ENCODE data around the gene LGALS4. TPM values are rescaled to one million over a fixed set of nuclear protein-coding genes. Genes with fewer than 3 reads are reported as not detected.
"Not testable (repeated sequence)": the region's sequence is repeated elsewhere in the genome, so short reads cannot be mapped to it uniquely, and the experiment has no call there.

Gene LGALS4
- total RNA-seq, 1 donor from 2014 or later, result 0.47 TPM

DNA sequence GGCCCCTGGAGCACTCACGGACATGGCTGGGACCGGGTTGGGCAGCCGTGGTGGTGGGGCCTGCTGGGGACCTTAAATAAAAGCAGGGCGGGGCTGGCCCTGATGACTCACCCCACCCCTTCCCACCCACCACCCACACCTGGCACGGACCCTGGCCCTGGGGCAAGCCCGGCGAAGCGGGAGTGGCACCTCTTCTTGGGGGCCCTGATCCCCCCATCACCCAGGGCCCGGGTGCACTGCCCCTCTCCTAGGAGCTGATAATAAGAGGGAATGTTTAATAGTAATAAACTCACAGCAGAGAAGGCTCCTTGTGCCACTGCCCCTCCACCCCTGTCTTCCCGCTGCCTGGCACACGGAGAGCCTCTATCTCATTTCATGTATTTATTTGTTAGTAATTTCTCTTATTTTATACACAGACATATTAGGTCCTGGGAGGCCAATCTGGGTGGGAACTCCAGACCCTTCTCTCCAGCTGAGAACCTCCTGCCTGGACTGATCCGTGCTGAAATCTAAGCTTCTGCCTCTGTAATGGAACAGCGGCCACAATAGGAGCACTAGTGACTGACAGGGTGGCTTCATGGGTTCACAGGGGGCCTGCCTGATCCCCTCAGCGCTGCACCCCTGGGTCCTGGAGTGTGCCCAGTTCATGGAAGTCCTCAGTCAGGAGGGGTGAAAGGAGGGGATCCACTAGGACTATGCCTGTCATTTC, 39.1 kb downstream of the LGALS4 start, which contains the start of gene LGALS7:
Gene LGALS7, minus strand, starts transcription at position 49 of the 709 bp plus-strand sequence. Its CDS starts 25 bp downstream, at position 24.
- DNase-seq (ENCODE audit: extremely low read depth, low read depth, low spot score), result no peak

- not testable (repeated sequence) for DNase-seq (ENCODE audit: extremely low read depth, low read depth, low spot score)
These were observed 41.2 kb downstream of the LGALS4 start for GRCh38 chr19:38771569-38771968.

DNA sequence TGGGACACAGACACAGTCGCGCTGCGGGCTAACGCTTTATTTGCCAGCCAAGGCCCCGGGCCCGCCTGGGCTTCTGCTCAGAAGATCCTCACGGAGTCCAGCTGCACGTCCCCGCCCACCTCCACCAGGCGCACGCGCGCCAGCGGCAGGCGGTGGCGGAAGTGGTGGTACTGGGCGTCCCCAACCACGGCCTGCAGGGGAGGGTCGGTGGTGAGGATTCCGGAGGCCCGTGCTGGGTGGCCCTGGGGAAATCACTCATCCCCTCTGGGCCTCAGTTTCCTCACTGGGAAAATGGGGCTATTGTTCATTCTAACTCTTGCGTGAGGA, 41.8 kb downstream of the LGALS4 start:
- not testable (repeated sequence) for DNase-seq (ENCODE audit: extremely low read depth, low read depth, low spot score)

DNA sequence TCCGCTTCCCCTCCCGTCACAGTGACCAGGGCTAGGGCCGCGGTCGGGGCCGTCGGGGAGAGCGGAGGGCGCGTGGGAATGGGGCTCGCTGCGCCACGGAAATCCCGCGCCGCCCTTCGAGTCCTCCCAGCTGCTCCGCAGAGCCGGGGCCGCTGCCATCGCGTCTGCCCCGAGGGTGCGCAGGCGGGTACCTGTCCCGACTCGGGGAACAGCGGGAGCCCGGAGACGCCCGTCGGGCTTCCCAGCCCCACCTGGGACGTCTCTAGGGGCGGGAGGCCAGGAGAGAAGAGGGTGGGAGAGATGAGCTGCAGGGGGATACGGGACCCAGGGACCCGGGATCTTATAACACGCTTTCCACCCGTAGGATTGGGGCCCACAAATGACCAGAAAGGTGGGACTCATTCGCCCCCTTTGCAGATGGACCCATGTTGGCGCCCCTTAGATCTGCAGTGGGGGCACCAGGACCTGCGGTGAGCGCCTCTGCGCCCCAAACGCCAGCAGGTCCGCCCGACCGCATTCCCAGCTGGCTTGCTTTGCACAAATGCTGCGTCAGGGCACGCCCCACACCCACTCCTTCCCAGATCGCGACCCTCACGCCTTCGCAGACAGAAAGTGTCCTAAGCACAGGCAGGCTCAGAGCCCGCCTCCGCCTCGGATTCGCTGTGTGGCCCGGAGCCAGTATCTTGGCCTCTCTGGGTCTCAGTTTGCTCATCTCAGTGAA, 42.4 kb downstream of the LGALS4 start:
- not testable (repeated sequence) for DNase-seq (ENCODE audit: extremely low read depth, low read depth, low spot score)

DNA sequence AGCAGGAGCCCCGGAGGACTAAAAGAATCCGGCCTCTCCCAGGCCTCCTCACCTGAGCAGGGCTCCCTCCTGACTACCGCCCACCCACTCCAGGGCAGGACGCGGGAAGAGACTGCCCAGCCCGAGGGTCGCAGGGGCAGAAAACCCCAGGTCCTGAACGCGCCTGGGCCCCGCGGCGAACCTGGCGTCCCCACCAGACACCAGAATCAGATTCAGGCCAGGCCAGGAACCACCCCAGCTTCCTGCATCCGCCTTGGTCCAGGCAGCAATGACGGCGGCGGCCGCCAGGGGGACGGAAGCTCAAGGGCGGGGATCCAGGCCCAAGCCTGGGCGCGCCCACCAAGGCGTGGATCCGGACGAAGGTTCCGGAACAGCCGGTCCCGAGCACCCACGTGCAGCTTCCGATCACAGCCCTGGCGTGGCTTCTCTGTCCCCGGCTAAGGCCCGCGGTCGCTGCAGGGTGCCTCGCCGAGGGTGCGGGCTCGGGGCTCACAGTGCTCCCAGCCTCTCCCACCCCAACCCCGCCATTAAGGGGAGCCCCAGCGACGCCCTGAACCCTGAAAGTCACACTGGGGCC, 43.0 kb downstream of the LGALS4 start:
- DNase-seq (ENCODE audit: extremely low read depth, low read depth, low spot score), result peak; percentile 9

DNA sequence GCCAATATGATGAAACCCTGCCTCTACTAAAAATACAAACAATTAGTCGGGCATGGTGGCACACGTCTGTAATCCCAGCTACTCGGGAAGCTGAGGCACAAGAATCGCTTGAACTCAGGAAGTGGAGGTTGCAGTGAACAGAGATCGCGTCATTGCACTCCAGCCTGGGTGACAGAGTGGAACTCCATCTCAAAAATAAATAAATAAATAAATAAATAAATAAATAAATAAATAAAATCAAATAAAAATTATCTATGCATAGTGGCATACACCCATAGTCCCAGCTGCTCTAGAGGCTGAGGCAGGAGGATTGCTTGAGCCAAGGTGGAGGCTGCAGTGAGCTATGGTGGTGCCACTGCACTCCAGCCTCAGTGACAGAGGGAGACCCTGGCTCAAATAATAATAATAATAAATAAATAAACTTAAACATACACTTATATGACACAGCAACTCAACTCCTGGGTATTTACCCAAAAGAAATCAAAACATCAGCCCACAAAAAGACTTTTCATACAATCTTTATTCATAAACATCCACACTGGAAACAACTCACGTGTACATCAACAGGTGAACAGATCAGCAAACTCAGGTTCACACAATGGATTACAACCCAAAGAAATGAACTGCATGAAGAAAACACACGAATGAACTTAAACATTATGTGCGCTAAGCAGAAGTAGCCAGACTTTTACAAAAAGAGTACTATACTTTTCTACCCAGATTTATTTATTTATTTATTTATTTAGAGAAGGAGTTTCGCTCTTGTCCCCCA, 46.3 kb downstream of the LGALS4 start:
- DNase-seq (ENCODE audit: extremely low read depth, low read depth, low spot score), result no peak

- no peak for DNase-seq (ENCODE audit: extremely low read depth, low read depth, low spot score)
These were observed 47.5 kb downstream of the LGALS4 start for GRCh38 chr19:38765214-38765613.

- DNase-seq (ENCODE audit: extremely low read depth, low read depth, low spot score), result no peak
These were observed 48.9 kb downstream of the LGALS4 start for GRCh38 chr19:38763795-38764220.

GRCh38 chr19:38761884-38762389, 50.8 kb downstream of the LGALS4 start:
- not testable (repeated sequence) for DNase-seq (ENCODE audit: extremely low read depth, low read depth, low spot score)

- not testable (repeated sequence) for DNase-seq (ENCODE audit: extremely low read depth, low read depth, low spot score)
These were observed 51.8 kb downstream of the LGALS4 start for GRCh38 chr19:38760805-38761517.

GRCh38 chr19:38759590-38760003, 53.1 kb downstream of the LGALS4 start:
- no peak for DNase-seq (ENCODE audit: extremely low read depth, low read depth, low spot score)

DNA sequence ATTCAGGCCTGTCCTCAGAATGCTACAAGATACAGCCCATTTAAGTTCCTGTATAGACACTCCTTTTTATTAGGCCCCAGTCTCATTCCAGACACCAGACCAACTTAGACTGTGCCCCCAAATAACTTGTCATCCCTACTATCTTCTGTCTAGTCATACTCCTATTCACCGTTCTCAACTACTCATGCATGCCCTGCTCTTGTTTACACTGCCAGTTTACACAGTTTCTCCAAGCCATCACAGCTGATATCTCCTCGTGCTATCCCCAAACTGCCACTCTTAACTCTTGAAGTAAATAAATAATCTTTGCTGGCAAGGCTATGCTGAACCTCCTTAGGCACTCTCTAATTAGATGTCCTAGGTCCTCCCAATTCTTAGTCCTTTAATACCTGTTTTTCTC, 58.5 kb downstream of the LGALS4 start:
- not testable (repeated sequence) for DNase-seq (ENCODE audit: extremely low read depth, low read depth, low spot score)

GRCh38 chr19:38753783-38754182, 59.0 kb downstream of the LGALS4 start:
- not testable (repeated sequence) for DNase-seq (ENCODE audit: extremely low read depth, low read depth, low spot score)

Other genes with a start within 250 kb of the LGALS4 start
- 0.39 TPM in 1 of 2 replicates, not detected in the other for gene MAP4K1, start 195.0 kb downstream of the LGALS4 start, total RNA-seq
- gene EIF3K, start 193.8 kb downstream of the LGALS4 start, total RNA-seq, result 392 and 501 TPM in 2 replicates
- 697 and 882 TPM in 2 replicates for gene ACTN4, start 165.3 kb downstream of the LGALS4 start, total RNA-seq
- gene CAPN12, start 68.5 kb downstream of the LGALS4 start, total RNA-seq, result 0.34 and 0.93 TPM in 2 replicates
- gene LGALS7, start 39.4 kb downstream of the LGALS4 start, total RNA-seq, result not detected in 2 replicates
- gene LGALS7B, start 23.7 kb downstream of the LGALS4 start, total RNA-seq, result not detected in 2 replicates
- 48.6 and 52.1 TPM in 2 replicates for gene ECH1, start 18.8 kb upstream of the LGALS4 start, total RNA-seq
- 218 and 237 TPM in 2 replicates for gene HNRNPL, start 37.0 kb upstream of the LGALS4 start, total RNA-seq
- gene RINL, start 65.3 kb upstream of the LGALS4 start, total RNA-seq, result 3.3 and 5.8 TPM in 2 replicates
- gene SIRT2, start 86.7 kb upstream of the LGALS4 start, total RNA-seq, result 96.2 and 101 TPM in 2 replicates
- gene NFKBIB, start 87.0 kb upstream of the LGALS4 start, total RNA-seq, result 19.5 and 36.9 TPM in 2 replicates
- not detected in 2 replicates for gene CCER2, start 99.2 kb upstream of the LGALS4 start, total RNA-seq
- gene SARS2, start 117.8 kb upstream of the LGALS4 start, total RNA-seq, result 21.8 and 26.6 TPM in 2 replicates
- 36.3 and 43.4 TPM in 2 replicates for gene MRPS12, start 118.0 kb upstream of the LGALS4 start, total RNA-seq
- gene FBXO17, start 162.8 kb upstream of the LGALS4 start, total RNA-seq, result 12.2 and 23.1 TPM in 2 replicates
- 6.0 and 15.0 TPM in 2 replicates for gene FBXO27, start 219.6 kb upstream of the LGALS4 start, total RNA-seq